Left colon (tissue), 2 donors: ENCODE results near the gene KRT10. TPM values are rescaled to one million over a fixed set of nuclear protein-coding genes. Genes with fewer than 3 reads are reported as not detected.
"Not testable (repeated sequence)": the region's sequence is repeated elsewhere in the genome, so short reads cannot be mapped to it uniquely, and the experiment has no call there.

ENCODE experiments used
- ATAC-seq: fragments of 200-7000 bp; cut with Tn5 transposase; one replicate; pipeline ENCODE4 v1.9.1; 2020; ENCODE audit warnings: mild to moderate bottlenecking, moderate library complexity
- DNase-seq, 2 donors: peaks; one replicate each; pipeline ENCODE4 v3.0.0-alpha.2; 2020
- intact Hi-C, 2 donors: fragments of 100-400 bp; cut with DNase I in 1 of 2; cut with micrococcal nuclease in 1 of 2; formaldehyde crosslinking; loops; one replicate each; pipeline versions ENCODE4 v1.11.2 to v1.14.0; 2022; cut with DNase I, micrococcal nuclease
- total RNA-seq, 2 donors: library from RNA; stranded (reverse); fragmentation: NEBNext Ultra II Directional; extraction: Animal tissue kit (Norgen Biotek cat#: 25700); gene quantifications; one replicate each; pipeline ENCODE4 v1.2.1, GENCODE V29; 2021
- donor health status: DM: no; HTN: no; CAD: no.
- donor health status: DM: yes; HTN: yes; CAD: no.

The KRT10 gene
- total RNA-seq, 2 donors from 2014 or later: 25.1 to 38.9 TPM

GRCh38 chr17:40814657-40815056 is 7.8 kb downstream of the KRT10 start:
- ATAC-seq, DNase-seq, intact Hi-C loops: not testable (repeated sequence)

- DNase-seq: no peak
- intact Hi-C loops: no loop called here
- ATAC-seq: no peak
Observed at GRCh38 chr17:40813804-40814203, 8.6 kb downstream of the KRT10 start.

- DNase-seq: no peak
- intact Hi-C loops: no loop called here
- ATAC-seq: no peak
Observed at GRCh38 chr17:40812639-40813038, 9.8 kb downstream of the KRT10 start.

GRCh38 chr17:40810494-40810893 is 11.9 kb downstream of the KRT10 start:
- DNase-seq: no peak
- intact Hi-C loops: no loop called here

GRCh38 chr17:40809721-40810421 is 12.5 kb downstream of the KRT10 start:
- DNase-seq (no peak), ATAC-seq (no peak)
- intact Hi-C loops: no loop called here

More at GRCh38 chr17:40810494-40810893, 11.9 kb downstream of the KRT10 start:
- no peak for ATAC-seq

- intact Hi-C loops: no loop called here
- DNase-seq: no peak
- ATAC-seq: no peak
Observed at GRCh38 chr17:40806131-40806530, 16.3 kb downstream of the KRT10 start.

GRCh38 chr17:40803617-40804082 is 18.8 kb downstream of the KRT10 start:
- intact Hi-C loops: loop anchor here in 1 of 2 donors (5.0 kb wide), 1 partner anchor 864 kb away; no protein-coding TSS in a partner anchor
- peak; percentile 100 for ATAC-seq
- peak; percentile 62 to 89 for DNase-seq

- DNase-seq: no peak
- no peak for ATAC-seq
- intact Hi-C loops: loop anchor here in 1 of 2 donors (5.0 kb wide), 1 partner anchor 866 kb away; no protein-coding TSS in a partner anchor
Observed at GRCh38 chr17:40801157-40801556, 21.3 kb downstream of the KRT10 start.

GRCh38 chr17:40800381-40800780 is 22.0 kb downstream of the KRT10 start:
- ATAC-seq: no peak
- DNase-seq: no peak
- intact Hi-C loops: loop anchor here in 1 of 2 donors (5.0 kb wide), 1 partner anchor 867 kb away; no protein-coding TSS in a partner anchor

GRCh38 chr17:40799859-40800258 is 22.6 kb downstream of the KRT10 start, which contains the start of gene KRT28:
Gene KRT28 (minus strand): TSS chr17:40799959. CDS start chr17:40799893, 66 bp downstream.
- intact Hi-C loops: loop anchor here in 1 of 2 donors (5.0 kb wide), 1 partner anchor 867 kb away; no protein-coding TSS in a partner anchor
- ATAC-seq (no peak), DNase-seq (no peak)

- intact Hi-C loops: no loop called here
- DNase-seq (no peak), ATAC-seq (no peak)
Observed at GRCh38 chr17:40796846-40797245, 25.6 kb downstream of the KRT10 start.

GRCh38 chr17:40795019-40795667 is 27.3 kb downstream of the KRT10 start:
- intact Hi-C loops: no loop called here
- ATAC-seq: no peak
- no peak for DNase-seq

GRCh38 chr17:40794466-40794865 is 27.9 kb downstream of the KRT10 start:
- no peak for DNase-seq
- intact Hi-C loops: no loop called here
- no peak for ATAC-seq

- DNase-seq (no peak), ATAC-seq (no peak)
- intact Hi-C loops: no loop called here
Observed at GRCh38 chr17:40793832-40794231, 28.6 kb downstream of the KRT10 start.

GRCh38 chr17:40791787-40792436 is 30.5 kb downstream of the KRT10 start:
- ATAC-seq (no peak), DNase-seq (no peak)
- intact Hi-C loops: no loop called here

GRCh38 chr17:40791111-40791510 is 31.3 kb downstream of the KRT10 start:
- intact Hi-C loops: no loop called here
- ATAC-seq (no peak), DNase-seq (no peak)

- intact Hi-C loops: no loop called here
- DNase-seq: no peak
- ATAC-seq: no peak
Observed at GRCh38 chr17:40782450-40782849, 40.0 kb downstream of the KRT10 start, which contains the start of gene KRT27. Gene KRT27 (minus strand): TSS chr17:40782550. CDS start chr17:40782493, 57 bp downstream.

- peak in 1 of 2 donors; percentile 9 for DNase-seq
- no peak for ATAC-seq
- intact Hi-C loops: no loop called here
Observed at GRCh38 chr17:40779181-40779909, 43.1 kb downstream of the KRT10 start.

GRCh38 chr17:40778461-40778860 is 44.0 kb downstream of the KRT10 start:
- intact Hi-C loops: no loop called here
- DNase-seq (no peak), ATAC-seq (no peak)
